Stimulated activated CD8-positive, alpha-beta memory T cell treated with anti-CD3 and anti-CD28 coated beads, Interleukin-2, amount 100 ng/mL, for 48 hours (primary cell): ENCODE results near the gene ADAMTS18.

Experiments
- DNase-seq, 2 donors: peaks; one replicate each; pipeline ENCODE4 v3.0.0-alpha.2; 2020; ENCODE audit warnings: low read depth in 2 of 2

The ADAMTS18 gene

GRCh38 chr16:77396461-77396860, 38.4 kb downstream of the ADAMTS18 start:
- no peak for DNase-seq

GRCh38 chr16:77394699-77395098, 40.1 kb downstream of the ADAMTS18 start:
- no peak for DNase-seq

- no peak for DNase-seq
Measured at GRCh38 chr16:77393955-77394354, 40.9 kb downstream of the ADAMTS18 start.

- DNase-seq: no peak
Measured at GRCh38 chr16:77387815-77388209, 47.0 kb downstream of the ADAMTS18 start.

GRCh38 chr16:77386831-77387814, 47.7 kb downstream of the ADAMTS18 start:
- no peak for DNase-seq

- no peak for DNase-seq
Measured at GRCh38 chr16:77385481-77385880, 49.4 kb downstream of the ADAMTS18 start.

GRCh38 chr16:77383606-77384187, 51.1 kb downstream of the ADAMTS18 start:
- no peak for DNase-seq

- DNase-seq: peak in 1 of 2 donors; percentile 15
Measured at GRCh38 chr16:77376358-77376757, 58.5 kb downstream of the ADAMTS18 start.

GRCh38 chr16:77375396-77375795, 59.4 kb downstream of the ADAMTS18 start:
- DNase-seq: no peak

GRCh38 chr16:77374384-77374783, 60.5 kb downstream of the ADAMTS18 start:
- no peak for DNase-seq

GRCh38 chr16:77373726-77374125, 61.1 kb downstream of the ADAMTS18 start:
- DNase-seq: no peak

GRCh38 chr16:77364770-77365169, 70.1 kb downstream of the ADAMTS18 start:
- no peak for DNase-seq

GRCh38 chr16:77359065-77359502, 75.8 kb downstream of the ADAMTS18 start:
- DNase-seq: no peak

- no peak for DNase-seq
Measured at GRCh38 chr16:77353587-77354263, 81.1 kb downstream of the ADAMTS18 start.

- no peak for DNase-seq
Measured at GRCh38 chr16:77344341-77344740, 90.5 kb downstream of the ADAMTS18 start.

- no peak for DNase-seq
Measured at GRCh38 chr16:77336637-77337036, 98.2 kb downstream of the ADAMTS18 start.

GRCh38 chr16:77335652-77336234, 99.1 kb downstream of the ADAMTS18 start:
- DNase-seq: no peak

GRCh38 chr16:77332792-77333191, 102.0 kb downstream of the ADAMTS18 start:
- DNase-seq: no peak

GRCh38 chr16:77331802-77332586, 102.8 kb downstream of the ADAMTS18 start:
- no peak for DNase-seq

- no peak for DNase-seq
Measured at GRCh38 chr16:77331043-77331442, 103.8 kb downstream of the ADAMTS18 start.

- DNase-seq: no peak
Measured at GRCh38 chr16:77330332-77331042, 104.3 kb downstream of the ADAMTS18 start.
